Endothelial cell of umbilical vein (primary cell): ENCODE results near the gene MRPL54. TPM values are rescaled to one million over a fixed set of nuclear protein-coding genes. Genes with fewer than 3 reads are reported as not detected.

Experiments used
- BruUV-seq: library from RNA; stranded (reverse); fragments of 400-500 nt; replicated peaks from 2 replicates; lab custom pipeline; 2021; lab: Mats Ljungman, UMichigan
- CTCF ChIA-PET: fragments of 300-600, 350-600 bp; sonication (Branson Sonifier 250); formaldehyde crosslinking; loops from one replicate; lab custom pipeline; 2021; ENCODE audit warnings: antibody characterized with exemption, inconsistent platforms; lab: Charles Lee
- POLR2A ChIA-PET: fragments of 300-600, 350-600 bp; sonication (Branson Sonifier 250); formaldehyde crosslinking; loops from one replicate; lab custom pipeline; 2021; ENCODE audit warnings: antibody characterized with exemption, inconsistent platforms; lab: Charles Lee
- DNase-seq: peaks from one replicate; pipeline ENCODE4 v3.0.0-alpha.2; 2011; ENCODE audit warnings: low read depth, low spot score
- FAIRE-seq: peaks from 2 replicates; lab custom pipeline; 2011; peaks lifted over from hg19 to GRCh38; lab: Jason Lieb, UNC
- H2AFZ ChIP-seq: 2 replicates; pipeline ENCODE4 v1.6.0; 2012; ENCODE audit warnings: low read depth, low read length, control low read depth, inconsistent platforms
- H3K27ac ChIP-seq: 2 replicates; pipeline ENCODE4 v1.5.1; 2011; ENCODE audit warnings: low read depth, mild to moderate bottlenecking, control low read depth, low read length, moderate library complexity; ENCODE audit not compliant: insufficient read depth
- H3K27me3 ChIP-seq, 2 experiments: 2 replicates each; pipeline versions ENCODE4 v1.6.0 to v1.6.1; 2011; ENCODE audit warnings: low read length in 2 of 2, mixed read lengths in 1 of 2; ENCODE audit not compliant: control insufficient read depth in 2 of 2, insufficient read depth in 2 of 2
- H3K36me3 ChIP-seq, 2 experiments: 2 replicates in 1 of 2; 3 replicates in 1 of 2; pipeline ENCODE4 v1.5.1; 2011; ENCODE audit warnings: low read length in 2 of 2, mild to moderate bottlenecking in 1 of 2, moderate library complexity in 1 of 2; ENCODE audit not compliant: control insufficient read depth in 2 of 2, insufficient read depth in 2 of 2; ENCODE audit errors: extremely low read depth in 1 of 2
- H3K4me1 ChIP-seq: 3 replicates; pipeline ENCODE4 v1.5.1; 2011; ENCODE audit warnings: mild to moderate bottlenecking, low read length; ENCODE audit not compliant: control insufficient read depth, insufficient read depth; ENCODE audit errors: extremely low read depth
- H3K4me2 ChIP-seq: 2 replicates; pipeline ENCODE4 v1.6.1; 2011; ENCODE audit warnings: low read length, control low read depth, mixed read lengths; ENCODE audit not compliant: insufficient read depth
- H3K4me3 ChIP-seq, 3 experiments: fragments of 200-600 bp in 1 of 3; sonication (generic), shearing (Covaris generic) in 1 of 3; replicated peaks in 1 of 3; 2 replicates each; pipeline ENCODE4 v1.5.1; 2011 to 2016; ENCODE audit warnings: control low read depth in 3 of 3, low read length in 3 of 3, mild to moderate bottlenecking in 2 of 3, inconsistent platforms in 1 of 3, low read depth in 1 of 3, moderate library complexity in 1 of 3; ENCODE audit not compliant: insufficient read depth in 1 of 3
- H3K79me2 ChIP-seq: 2 replicates; pipeline ENCODE4 v1.6.0; 2012; ENCODE audit warnings: low read length, inconsistent platforms; ENCODE audit not compliant: control insufficient read depth, insufficient read depth
- H3K9ac ChIP-seq: replicated peaks from 2 replicates; pipeline ENCODE3; 2011; ENCODE audit warnings: low read length, control low read depth; ENCODE audit not compliant: insufficient read depth; ENCODE audit errors: extremely low read depth
- H3K9me1 ChIP-seq: replicated peaks from 3 replicates; pipeline ENCODE4 v1.6.0; 2011; ENCODE audit warnings: mild to moderate bottlenecking, low read length; ENCODE audit not compliant: control insufficient read depth, insufficient read depth; ENCODE audit errors: extremely low read depth
- H3K9me3 ChIP-seq: replicated peaks from 2 replicates; pipeline ENCODE4 v1.5.1; 2012; ENCODE audit warnings: low read length, inconsistent platforms; ENCODE audit not compliant: control insufficient read depth, insufficient read depth
- H4K20me1 ChIP-seq: replicated peaks from 2 replicates; pipeline ENCODE3; 2011; ENCODE audit warnings: mild to moderate bottlenecking, low read length; ENCODE audit not compliant: control insufficient read depth, insufficient read depth; ENCODE audit errors: extremely low read depth
- CTCF ChIP-seq, 2 donors: IDR thresholded peaks; 1 replicate in 1 of 2; 2 replicates in 1 of 2; pipeline ENCODE4 v1.5.1; 2011; ENCODE audit warnings: low read length in 2 of 2, mild to moderate bottlenecking in 2 of 2, moderate library complexity in 2 of 2, control low read depth in 1 of 2, inconsistent platforms in 1 of 2, low read depth in 1 of 2; ENCODE audit not compliant: insufficient read depth in 1 of 2; ENCODE audit errors: extremely low read depth in 1 of 2
- EZH2 ChIP-seq: IDR thresholded peaks from 2 replicates; pipeline ENCODE4 v1.6.1; 2012; ENCODE audit warnings: borderline replicate concordance, low read depth, mild to moderate bottlenecking, moderate library complexity, low read length, inconsistent platforms; ENCODE audit not compliant: severe bottlenecking
- FOS ChIP-seq: IDR thresholded peaks from 2 replicates; pipeline ENCODE4 v1.6.1; 2011; ENCODE audit warnings: mild to moderate bottlenecking, low read length, moderate library complexity, borderline replicate concordance; ENCODE audit not compliant: insufficient read depth
- GATA2 ChIP-seq: IDR thresholded peaks from 2 replicates; pipeline ENCODE4 v1.7.0; 2011; ENCODE audit warnings: low read depth, mild to moderate bottlenecking, moderate library complexity, mixed read lengths, low read length; ENCODE audit not compliant: insufficient read length, insufficient read depth
- JUN ChIP-seq: IDR thresholded peaks from 2 replicates; pipeline ENCODE4 v1.6.1; 2011; ENCODE audit warnings: borderline replicate concordance, low read depth; ENCODE audit not compliant: insufficient read length, insufficient read depth
- MYC ChIP-seq: IDR thresholded peaks from one replicate; pipeline ENCODE4 v1.6.1; 2011; ENCODE audit warnings: mild to moderate bottlenecking, low read depth, low read length
- POLR2A ChIP-seq: IDR thresholded peaks from 2 replicates; pipeline ENCODE4 v1.6.1; 2012; ENCODE audit warnings: low read depth, mild to moderate bottlenecking, control low read depth, low read length
- POLR2AphosphoS5 ChIP-seq: IDR thresholded peaks from 2 replicates; pipeline ENCODE4 v1.6.1; 2012; ENCODE audit warnings: low read depth, mild to moderate bottlenecking, control low read depth, low read length, moderate library complexity; ENCODE audit not compliant: insufficient read depth
- dilution Hi-C: fragments of 300-500 bp; cut with MboI; formaldehyde crosslinking; loops from one replicate; pipeline ENCODE4 v1.15.0; 2019; ENCODE audit warnings: low sequenced_read_pairs; ENCODE audit not compliant: extremely low pct_ligation_motif_present
- intact Hi-C: fragments of 100-400 bp; cut with micrococcal nuclease; formaldehyde crosslinking; loops from one replicate; pipeline ENCODE4 v1.10.0; 2022
- polyA plus RNA-seq, 4 experiments: library from polyadenylated mRNA; depleted of rRNA in 3 of 4; stranded (reverse) in 3 of 4; unstranded in 1 of 4; fragments of >200 nt; gene quantifications; 2 replicates each; pipeline versions ENCODE4 v1.2.1 to v1.2.3, GENCODE V29; 2011 to 2012; ENCODE audit warnings: missing spikeins in 1 of 4
- total RNA-seq: library from RNA; stranded (reverse); gene quantifications from 2 replicates; pipeline ENCODE4 v1.2.3, GENCODE V29; 2021
- TF ChIP-seq, protein P1 (sequence below): IDR thresholded peaks from 2 replicates; pipeline ENCODE4 v1.6.1; 2011; ENCODE audit not compliant: insufficient read depth, insufficient read length

The MRPL54 gene
- total and polyA plus RNA-seq, 2 donors (not counting 3 experiments of a cell fraction or from before 2014, with no cell fraction given) = 76.3 to 93.1 TPM

GRCh38 chr19:3775831-3776230 lies 13.3 kb downstream of the MRPL54 start:
- no peak for TF ChIP-seq CTCF (IDR thresholded peaks at IDR 0.05; ENCODE audit: extremely low read depth in 1 of 2, insufficient read depth in 1 of 2, low read depth in 1 of 2, low read length in 2 of 2)
- no peak for TF ChIP-seq JUN
- TF ChIP-seq, protein P1, sequence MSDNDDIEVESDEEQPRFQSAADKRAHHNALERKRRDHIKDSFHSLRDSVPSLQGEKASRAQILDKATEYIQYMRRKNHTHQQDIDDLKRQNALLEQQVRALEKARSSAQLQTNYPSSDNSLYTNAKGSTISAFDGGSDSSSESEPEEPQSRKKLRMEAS = no peak
- no peak for TF ChIP-seq MYC
- no peak for TF ChIP-seq EZH2
- no peak for TF ChIP-seq FOS
- no peak for TF ChIP-seq POLR2A
- TF ChIP-seq POLR2AphosphoS5 = no peak
- no peak for TF ChIP-seq GATA2
- Histone ChIP-seq H2AFZ (no peak overlapping the region), H3K9ac (no peak overlapping the region), H3K4me2 (no peak overlapping the region), H4K20me1 (no peaks in the 10 kb centered on the region), H3K36me3 (no peaks in the 10 kb centered on the region), H3K4me1 (no peaks in the 10 kb centered on the region), H3K79me2 (no peaks in the 10 kb centered on the region), H3K4me3 (no peak overlapping the region), H3K27ac (no peak overlapping the region), H3K9me3 (no peaks in the 10 kb centered on the region), H3K27me3 (no peaks in the 10 kb centered on the region), H3K9me1 (no peaks in the 10 kb centered on the region)
- dilution Hi-C loops (no loop called here), intact Hi-C loops (no loop called here)
- CTCF ChIA-PET = no interaction called here
- DNase-seq = no peak
- BruUV-seq = no TSS peak
- FAIRE-seq = no peak
- POLR2A ChIA-PET = no interaction called here
